Measurements from ENCODE around the gene RBMXL3. TPM values are rescaled to one million over a fixed set of nuclear protein-coding genes. Genes with fewer than 3 reads are reported as not detected.
"Not testable (repeated sequence)": the region's sequence is repeated elsewhere in the genome, so short reads cannot be mapped to it uniquely, and the experiment has no call there.

RBMXL3 gene
- total RNA-seq, 1 donor from 2014 or later, result not detected

GRCh38 chrX:115191490-115192243, 2.5 kb downstream of the RBMXL3 start:
- no peak for TF ChIP-seq CTCF (IDR thresholded peaks at IDR 0.05)
- ATAC-seq (no peak), DNase-seq (no peak)
- H3K27me3 ChIP-seq (ENCODE audit: low read depth), result no peaks in the 10 kb centered on the region
- no peak overlapping the region for H3K27ac ChIP-seq
- no peaks in the 10 kb centered on the region for H3K36me3 ChIP-seq
- intact Hi-C loops (cut with DNase I), result no loop called here
- no peaks in the 10 kb centered on the region for H3K4me1 ChIP-seq
- H3K4me3 ChIP-seq, result no peak overlapping the region
- no peaks in the 10 kb centered on the region for H3K9me3 ChIP-seq

- no peaks in the 10 kb centered on the region for H3K4me1 ChIP-seq
- intact Hi-C loops (cut with DNase I), result no loop called here
- H3K27me3 ChIP-seq (ENCODE audit: low read depth), result no peaks in the 10 kb centered on the region
- ATAC-seq, result no peak
- DNase-seq, result no peak
- no peaks in the 10 kb centered on the region for H3K9me3 ChIP-seq
- H3K4me3 ChIP-seq, result no peak overlapping the region
- no peak overlapping the region for H3K27ac ChIP-seq
- no peak for TF ChIP-seq CTCF (IDR thresholded peaks at IDR 0.05)
- no peaks in the 10 kb centered on the region for H3K36me3 ChIP-seq
These were observed 3.1 kb downstream of the RBMXL3 start for GRCh38 chrX:115192244-115192700.

- Histone ChIP-seq H3K4me1 (no peaks in the 10 kb centered on the region), H3K9me3 (no peaks in the 10 kb centered on the region), H3K4me3 (no peak overlapping the region), H3K36me3 (no peaks in the 10 kb centered on the region), H3K27me3 (ENCODE audit: low read depth) (no peaks in the 10 kb centered on the region), H3K27ac (no peak overlapping the region)
- intact Hi-C loops (cut with DNase I), result no loop called here
- ATAC-seq, result no peak
- no peak for DNase-seq
- TF ChIP-seq CTCF (IDR thresholded peaks at IDR 0.05), result no peak
These were observed 14.8 kb downstream of the RBMXL3 start for GRCh38 chrX:115204040-115204439.

GRCh38 chrX:115209547-115209946, 20.3 kb downstream of the RBMXL3 start:
- intact Hi-C loops (cut with DNase I); ATAC-seq; H3K4me1 ChIP-seq; H3K9me3 ChIP-seq; DNase-seq; H3K36me3 ChIP-seq; H3K27ac ChIP-seq; H3K27me3 ChIP-seq (ENCODE audit: low read depth); H3K4me3 ChIP-seq: not testable (repeated sequence)

GRCh38 chrX:115214151-115214550, 24.9 kb downstream of the RBMXL3 start:
- Histone ChIP-seq H3K9me3 (no peaks in the 10 kb centered on the region), H3K27me3 (ENCODE audit: low read depth) (no peaks in the 10 kb centered on the region), H3K4me3 (no peak overlapping the region), H3K36me3 (no peaks in the 10 kb centered on the region), H3K27ac (no peak overlapping the region), H3K4me1 (no peaks in the 10 kb centered on the region)
- no peak for DNase-seq
- no peak for TF ChIP-seq CTCF (IDR thresholded peaks at IDR 0.05)
- intact Hi-C loops (cut with DNase I), result no loop called here
- no peak for ATAC-seq

- TF ChIP-seq CTCF (IDR thresholded peaks at IDR 0.05), result no peak
- H3K4me3 ChIP-seq, result no peak overlapping the region
- H3K27ac ChIP-seq, result no peak overlapping the region
- no peaks in the 10 kb centered on the region for H3K9me3 ChIP-seq
- H3K27me3 ChIP-seq (ENCODE audit: low read depth), result no peaks in the 10 kb centered on the region
- H3K4me1 ChIP-seq, result no peaks in the 10 kb centered on the region
- H3K36me3 ChIP-seq, result no peaks in the 10 kb centered on the region
- ATAC-seq (no peak), DNase-seq (no peak)
- intact Hi-C loops (cut with DNase I), result no loop called here
These were observed 25.4 kb downstream of the RBMXL3 start for GRCh38 chrX:115214605-115215004.

GRCh38 chrX:115217346-115217745, 28.1 kb downstream of the RBMXL3 start:
- H3K4me1 ChIP-seq; H3K27me3 ChIP-seq (ENCODE audit: low read depth); DNase-seq; H3K36me3 ChIP-seq; ATAC-seq; H3K27ac ChIP-seq; intact Hi-C loops (cut with DNase I); H3K4me3 ChIP-seq; H3K9me3 ChIP-seq: not testable (repeated sequence)

Measured in lower lobe of right lung (tissue), 2 donors.